CD4-positive, alpha-beta T cell treated with Interleukin-15 for 4 hours (primary cell): ENCODE data around the gene FXYD4.
A peak's percentile ranks its signal among the peaks of the same experiment; 100 is the strongest.

ENCODE experiments used
- DNase-seq: peaks from one replicate; pipeline ENCODE4 v3.0.0-alpha.2; 2020; ENCODE audit warnings: low spot score

Gene FXYD4

GRCh38 chr10:43396061-43396927, 24.9 kb downstream of the FXYD4 start:
- peak; percentile 62 for DNase-seq

- DNase-seq: peak; percentile 63
Observed at GRCh38 chr10:43396928-43397624, 25.6 kb downstream of the FXYD4 start.

GRCh38 chr10:43398939-43399319, 27.5 kb downstream of the FXYD4 start:
- DNase-seq: no peak

- DNase-seq: peak; percentile 43
Observed at GRCh38 chr10:43399320-43400310, 28.2 kb downstream of the FXYD4 start.

GRCh38 chr10:43401627-43402026, 30.2 kb downstream of the FXYD4 start:
- DNase-seq: no peak

GRCh38 chr10:43402176-43402575, 30.7 kb downstream of the FXYD4 start:
- DNase-seq: no peak

- no peak for DNase-seq
Observed at GRCh38 chr10:43402880-43403452, 31.5 kb downstream of the FXYD4 start.

GRCh38 chr10:43403911-43404703, 32.7 kb downstream of the FXYD4 start:
- DNase-seq: no peak

GRCh38 chr10:43404704-43405084, 33.3 kb downstream of the FXYD4 start:
- peak; percentile 42 for DNase-seq

GRCh38 chr10:43407148-43407575, 35.7 kb downstream of the FXYD4 start:
- peak; percentile 48 for DNase-seq

- peak; percentile 79 for DNase-seq
Observed at GRCh38 chr10:43407576-43408330, 36.3 kb downstream of the FXYD4 start.

GRCh38 chr10:43408331-43408709, 36.9 kb downstream of the FXYD4 start:
- DNase-seq: no peak

GRCh38 chr10:43408710-43409384, 37.4 kb downstream of the FXYD4 start, which contains the start of gene HNRNPF:
TSS of gene HNRNPF (minus strand) at chr10:43409186. CDS start at chr10:43387884, 21,302 bp downstream.
- DNase-seq: peak; percentile 95

GRCh38 chr10:43409385-43410109, 38.1 kb downstream of the FXYD4 start:
- DNase-seq: peak; percentile 76

- no peak for DNase-seq
Observed at GRCh38 chr10:43410345-43410744, 38.9 kb downstream of the FXYD4 start.

- DNase-seq: no peak
Observed at GRCh38 chr10:43411536-43411935, 40.1 kb downstream of the FXYD4 start.

GRCh38 chr10:43415544-43415943, 44.1 kb downstream of the FXYD4 start:
- no peak for DNase-seq

- peak; percentile 51 for DNase-seq
Observed at GRCh38 chr10:43417950-43418768, 46.7 kb downstream of the FXYD4 start.
